NCI-H460 (cell line): Measurements from ENCODE around the gene ATF6. TPM values are rescaled to one million over a fixed set of nuclear protein-coding genes. Genes with fewer than 3 reads are reported as not detected.

Experiments
- DNase-seq: peaks from one replicate; pipeline ENCODE4 v3.0.0-alpha.2; 2016; ENCODE audit warnings: low read depth; ENCODE audit errors: extremely low read depth
- total RNA-seq: library from RNA; depleted of rRNA; stranded (reverse); fragments of >200 nt; shearing (Covaris generic); gene quantifications from 2 replicates; pipeline ENCODE4 v1.2.3, GENCODE V29; 2014

ATF6 gene
- total RNA-seq, 1 experiment from 2014 or later = 56.4 TPM

DNA sequence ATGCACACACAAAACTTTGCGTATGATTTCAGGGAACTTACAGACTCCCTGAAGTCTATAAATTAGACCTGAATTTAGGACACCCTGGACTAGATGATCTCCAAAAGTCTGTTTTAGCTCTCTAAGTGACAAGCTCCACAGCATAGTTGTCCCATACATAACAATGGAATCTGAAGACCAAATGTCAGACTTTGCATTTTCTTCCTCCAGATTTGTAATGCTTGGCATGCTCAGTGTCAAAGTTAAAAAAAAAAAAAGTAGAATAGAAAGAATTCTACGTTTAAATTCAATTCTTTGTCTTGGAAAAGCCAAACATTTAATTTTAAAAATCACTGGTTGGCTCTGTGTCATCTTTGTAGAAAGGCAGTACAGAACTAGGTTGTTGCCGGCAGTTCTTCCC lies 190.8 kb downstream of the ATF6 start:
- DNase-seq = no peak

DNA sequence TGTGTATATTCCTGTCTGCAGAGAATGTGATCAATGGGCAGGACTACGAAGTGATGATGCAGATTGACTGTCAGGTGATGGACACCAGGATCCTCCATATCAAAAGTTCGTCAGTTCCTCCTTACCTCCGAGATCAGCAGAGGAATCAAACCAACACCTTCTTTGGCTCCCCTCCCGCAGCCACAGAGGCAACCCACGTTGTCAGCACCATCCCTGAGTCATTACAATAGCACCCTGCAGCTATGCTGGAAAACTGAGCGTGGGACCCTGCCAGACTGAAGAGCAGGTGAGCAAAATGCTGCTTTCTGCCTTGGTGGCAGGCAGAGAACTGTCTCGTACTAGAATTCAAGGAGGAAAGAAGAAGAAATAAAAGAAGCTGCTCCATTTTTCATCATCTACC lies 192.3 kb downstream of the ATF6 start:
- no peak for DNase-seq

DNA sequence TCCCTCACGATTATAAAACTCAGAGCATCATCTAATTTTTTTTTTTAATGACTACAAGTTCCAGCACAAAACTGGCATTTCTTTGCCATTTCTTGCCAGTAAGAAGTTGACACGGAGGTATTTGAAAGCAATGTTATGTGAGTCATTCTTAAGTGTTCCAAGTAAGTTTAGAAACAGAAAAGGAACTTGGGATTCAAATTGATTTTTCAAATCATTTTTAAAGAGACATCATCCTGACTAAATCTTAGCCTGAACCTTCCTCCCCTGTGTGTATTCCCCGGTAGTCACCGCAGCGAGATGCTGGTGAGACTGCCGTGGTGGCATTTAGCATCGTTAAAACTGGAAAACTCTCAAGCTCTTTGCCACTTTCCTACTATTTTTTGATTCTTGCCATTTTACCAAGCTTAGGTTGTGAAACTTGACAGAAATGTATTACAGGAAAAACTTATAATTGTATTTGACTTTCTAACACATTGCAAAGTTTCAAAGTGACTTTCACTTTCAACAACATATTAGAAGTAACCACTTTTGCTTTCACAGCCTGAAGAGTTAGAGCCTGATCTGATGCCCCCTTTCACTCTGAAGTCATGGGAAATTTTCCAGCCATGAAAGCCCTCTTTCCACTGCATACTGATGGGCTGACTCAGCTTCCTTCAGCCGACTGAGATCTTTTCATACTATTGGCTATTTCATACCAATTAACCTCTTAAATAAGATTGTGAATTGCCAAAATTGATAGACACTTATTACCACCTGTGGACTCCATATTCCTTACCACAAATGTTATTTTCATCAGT lies 196.2 kb downstream of the ATF6 start:
- no peak for DNase-seq

DNA sequence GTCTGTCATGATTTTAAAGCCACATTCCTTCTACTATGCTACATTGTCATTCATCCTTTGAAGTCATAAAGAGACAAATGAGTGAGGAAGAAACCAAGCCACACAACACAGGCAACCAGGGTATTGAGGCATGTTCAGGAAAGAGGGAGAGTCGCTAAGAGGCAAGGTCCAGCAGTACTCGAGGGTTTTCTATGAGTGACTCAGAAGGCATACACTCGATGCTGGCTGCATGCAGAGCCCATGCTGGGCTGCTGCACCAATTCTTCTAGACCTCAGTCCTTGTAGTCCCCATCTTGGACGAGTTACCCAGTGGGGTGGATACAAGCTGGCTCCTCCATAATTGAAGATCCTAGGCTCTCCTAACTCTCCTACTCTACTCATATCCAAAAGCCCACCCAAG lies 199.9 kb downstream of the ATF6 start:
- DNase-seq = no peak

DNA sequence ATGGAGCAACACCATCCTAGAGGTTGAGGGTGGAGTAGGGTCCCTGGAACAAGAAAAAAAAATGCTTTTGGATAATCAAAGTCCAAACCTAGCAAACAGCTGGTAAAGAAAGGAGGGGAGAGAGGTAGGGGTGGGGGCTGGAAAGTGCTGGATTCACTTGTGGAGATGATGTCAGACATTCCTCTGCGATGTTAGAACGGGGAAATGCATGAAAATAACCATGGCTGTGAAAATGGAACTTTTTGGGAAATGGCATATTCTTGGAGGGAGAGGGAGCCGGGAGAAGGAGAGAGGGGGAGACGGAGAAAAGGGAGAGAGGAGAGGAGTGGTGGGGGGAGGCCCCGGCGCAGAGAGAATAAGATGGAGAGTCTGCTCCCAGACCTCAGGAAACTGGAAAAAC lies 203.9 kb downstream of the ATF6 start:
- no peak for DNase-seq

DNA sequence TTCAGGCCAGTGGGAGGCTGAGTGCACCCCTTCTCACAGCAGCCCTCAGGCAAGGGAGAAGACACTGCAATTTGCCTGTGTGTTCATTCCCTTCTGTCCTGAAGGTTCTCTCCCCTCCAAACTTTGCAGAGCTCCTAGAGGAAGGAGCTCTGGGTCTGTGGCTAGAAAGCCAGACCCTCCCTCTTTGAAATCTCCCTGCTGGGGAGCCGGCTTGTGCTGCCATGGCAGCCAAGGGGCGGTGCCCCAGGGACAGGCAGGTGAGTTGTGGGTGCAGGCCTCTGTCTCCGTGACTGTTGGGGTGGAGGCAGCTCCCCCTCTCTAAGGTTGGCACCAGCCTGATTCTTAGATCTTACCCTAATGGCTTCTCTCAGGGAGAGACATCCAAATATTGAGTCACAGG lies 204.5 kb downstream of the ATF6 start:
- no peak for DNase-seq

DNA sequence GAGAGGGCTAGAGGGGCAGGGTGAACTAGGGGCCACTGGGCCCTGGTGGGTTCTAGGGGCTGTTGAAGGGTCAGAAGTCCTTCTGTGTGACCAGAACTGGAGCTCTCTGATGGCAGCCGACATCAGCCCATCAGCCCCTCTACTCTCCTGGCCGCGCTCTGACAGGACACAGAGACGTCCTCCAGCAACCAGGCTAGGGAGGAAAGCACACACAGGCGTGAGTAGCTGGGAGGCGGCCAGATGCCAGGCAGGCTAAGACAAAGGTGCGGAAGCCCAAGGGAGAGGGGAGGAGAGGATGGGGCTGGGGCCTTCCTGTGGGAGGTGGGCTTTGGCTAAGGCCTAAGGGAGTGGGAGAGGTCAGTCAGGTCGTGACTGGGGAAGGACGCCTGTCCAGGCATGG lies 206.7 kb downstream of the ATF6 start:
- DNase-seq = no peak

DNA sequence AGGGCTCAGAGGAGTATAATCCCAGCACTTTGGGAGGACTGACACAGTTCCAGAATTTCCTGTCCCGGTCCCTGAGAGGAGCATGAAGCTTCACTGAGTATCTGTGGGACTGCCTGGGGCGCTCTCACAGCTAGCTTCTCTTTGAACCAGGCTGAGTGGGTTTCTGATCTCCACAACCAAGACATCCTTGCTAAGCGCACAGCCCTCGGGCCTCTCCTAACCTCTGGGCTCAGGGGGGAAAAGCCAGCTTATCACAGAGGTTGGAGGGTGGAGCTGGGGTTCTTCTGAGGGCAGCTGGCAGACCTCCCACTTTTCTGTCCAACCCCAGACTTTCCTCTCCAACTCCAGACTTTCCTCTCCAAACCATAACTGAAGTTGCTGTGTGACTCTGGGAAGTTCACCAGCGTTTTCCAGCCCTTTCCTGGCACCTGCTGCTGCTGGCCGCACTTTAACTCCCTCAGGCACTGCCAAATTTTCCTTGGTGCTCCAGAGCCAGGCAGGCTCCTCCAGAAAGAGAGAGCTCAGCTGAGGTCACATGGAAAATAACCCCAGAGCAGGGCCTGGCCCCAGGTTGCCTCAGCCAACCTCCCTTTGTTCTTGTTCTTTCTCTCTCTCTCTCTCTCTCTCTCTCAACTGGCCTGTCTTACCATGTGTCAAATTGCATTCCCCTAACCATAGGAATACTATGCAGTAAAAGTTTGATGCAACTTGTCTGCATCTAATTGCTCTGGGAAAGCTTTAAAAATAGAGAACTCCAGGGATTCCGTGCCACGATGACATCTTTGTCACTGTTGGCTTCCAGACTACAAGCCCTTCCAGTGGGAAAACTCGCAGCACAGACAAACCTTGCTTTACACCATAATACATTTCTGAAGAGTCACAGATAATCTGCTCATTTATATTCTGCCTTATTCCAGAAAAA lies 208.1 kb downstream of the ATF6 start:
- no peak for DNase-seq

DNA sequence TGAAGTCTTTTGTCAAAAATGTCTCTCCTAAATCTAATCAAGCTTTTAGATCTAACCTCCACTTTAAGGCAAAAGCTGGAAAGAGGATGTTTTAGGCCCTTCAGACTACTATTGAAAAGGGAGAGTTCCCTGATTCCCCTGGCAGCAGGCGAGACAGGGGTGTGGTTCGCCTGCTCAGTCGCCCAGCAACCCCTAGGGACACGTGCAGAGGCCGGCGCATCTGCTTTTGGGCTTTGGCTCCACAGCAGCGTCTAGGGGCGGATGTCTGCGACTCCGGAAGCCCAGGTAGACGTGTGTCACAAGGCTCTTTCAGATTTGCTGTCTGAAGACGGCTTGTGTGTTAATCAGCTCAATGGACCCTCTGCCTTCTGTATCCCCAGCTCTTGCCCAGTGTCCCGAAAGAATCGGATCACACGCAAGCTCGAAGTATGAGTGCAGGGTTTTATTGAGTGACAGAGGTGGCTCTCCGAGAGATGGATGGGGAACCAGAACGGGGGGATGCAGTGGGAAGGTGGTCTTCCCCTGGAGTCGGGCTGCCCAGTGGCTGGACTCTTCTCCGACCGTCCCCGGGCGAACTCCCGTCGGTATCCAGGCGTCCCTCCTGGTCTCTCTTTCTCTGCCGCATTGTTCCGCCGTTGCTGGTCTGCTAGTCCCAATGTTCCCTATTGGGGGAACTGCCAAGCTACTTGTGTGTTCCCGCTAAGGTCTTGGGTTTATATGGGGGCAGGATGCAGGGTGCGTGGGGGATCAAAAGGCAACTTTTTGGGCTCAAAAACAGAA lies 212.1 kb downstream of the ATF6 start:
- no peak for DNase-seq

DNA sequence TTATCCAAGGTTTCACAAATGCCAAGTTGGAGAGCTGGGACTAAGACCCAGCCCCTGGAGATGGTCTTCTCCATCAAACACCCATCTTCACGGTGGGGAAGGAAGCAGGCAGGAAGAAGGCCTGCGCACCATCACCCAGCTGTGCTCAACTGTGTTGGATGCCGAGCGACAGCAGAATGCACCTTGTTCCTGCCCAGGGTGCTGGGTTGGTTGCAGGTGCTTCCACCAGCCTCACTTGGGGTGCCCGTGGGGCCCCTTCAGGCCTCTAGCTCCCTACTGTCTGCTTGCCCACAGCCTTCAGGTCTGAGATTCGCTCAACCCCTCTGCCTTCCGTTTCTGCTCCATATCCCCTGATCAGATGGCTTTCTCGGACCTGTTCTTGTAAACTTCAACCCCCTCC lies 215.0 kb downstream of the ATF6 start:
- DNase-seq = no peak

DNA sequence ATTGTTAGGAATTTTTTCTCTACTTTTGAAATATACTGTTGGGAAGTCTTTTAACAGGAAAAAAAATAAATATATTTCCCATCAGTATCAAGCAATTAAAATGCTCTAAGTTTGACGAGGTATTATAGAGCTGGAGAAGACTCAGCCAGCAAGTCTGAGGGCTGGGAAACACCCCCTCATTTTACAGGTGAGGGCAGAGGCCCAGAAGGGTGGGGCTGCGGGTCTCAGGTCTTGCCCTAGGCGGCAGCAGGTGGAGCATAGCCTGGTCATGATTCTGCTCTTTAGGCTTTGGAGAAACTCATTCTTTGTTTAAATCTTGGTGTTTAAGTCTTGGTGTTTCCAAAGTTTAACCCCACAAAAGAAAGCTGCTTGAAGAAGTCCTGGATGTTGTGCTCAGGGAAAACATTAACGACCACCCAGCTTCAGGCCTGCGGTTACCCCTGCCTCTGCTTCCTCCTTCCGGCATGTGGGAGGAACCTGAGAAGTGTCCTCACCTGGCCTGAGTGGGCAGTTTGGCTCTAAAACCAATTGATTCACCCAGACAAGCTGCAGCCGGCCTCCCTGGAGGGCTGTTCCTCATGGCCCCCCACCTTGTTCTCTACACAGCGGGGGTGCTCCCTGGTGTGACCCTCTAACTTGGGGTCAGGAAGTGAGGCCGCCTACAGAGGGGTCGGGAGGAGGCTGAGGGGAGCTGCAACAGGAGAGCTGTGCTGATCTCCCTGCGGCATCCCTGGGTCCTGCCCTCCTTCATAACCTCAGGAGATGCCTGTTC lies 215.8 kb downstream of the ATF6 start:
- DNase-seq = no peak

DNA sequence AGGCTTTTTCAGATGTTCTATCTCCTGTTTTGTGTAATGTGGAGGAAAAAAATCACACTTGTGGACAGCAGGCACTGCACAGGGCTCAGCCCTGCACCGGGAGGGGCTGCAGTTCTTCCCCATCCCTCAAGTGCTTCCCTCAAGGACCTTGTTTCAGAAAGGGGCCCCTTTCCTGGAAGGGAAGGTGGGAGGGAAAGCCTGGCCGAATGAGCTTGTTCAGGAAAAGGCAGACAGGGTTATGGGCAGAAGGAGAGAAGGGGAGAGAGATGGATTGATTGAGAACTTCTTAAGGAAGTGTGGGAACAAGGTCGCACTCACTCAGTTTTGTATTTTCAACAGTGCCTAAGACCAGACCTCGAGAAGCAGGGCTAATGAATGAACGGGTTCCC lies 216.4 kb downstream of the ATF6 start:
- DNase-seq = no peak

DNA sequence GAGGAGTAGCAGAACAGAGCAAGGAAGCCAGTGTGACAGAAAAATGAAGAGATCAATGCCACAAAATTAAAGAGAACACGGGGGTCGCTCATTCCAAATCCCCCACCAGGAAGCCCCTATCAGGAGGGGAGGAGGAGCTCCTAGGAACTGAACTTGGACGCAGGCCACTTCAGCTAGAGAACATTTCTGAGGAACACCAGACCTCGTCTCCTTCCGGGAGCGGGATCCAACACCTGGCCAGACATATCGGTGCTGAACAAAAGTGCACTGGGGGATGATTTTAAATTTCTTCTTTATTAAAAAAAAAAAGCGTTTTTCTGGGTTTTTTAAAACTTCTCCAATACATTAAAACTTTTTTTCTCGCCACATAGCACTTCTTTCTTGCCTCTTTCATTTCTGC lies 216.8 kb downstream of the ATF6 start:
- DNase-seq = no peak

DNA sequence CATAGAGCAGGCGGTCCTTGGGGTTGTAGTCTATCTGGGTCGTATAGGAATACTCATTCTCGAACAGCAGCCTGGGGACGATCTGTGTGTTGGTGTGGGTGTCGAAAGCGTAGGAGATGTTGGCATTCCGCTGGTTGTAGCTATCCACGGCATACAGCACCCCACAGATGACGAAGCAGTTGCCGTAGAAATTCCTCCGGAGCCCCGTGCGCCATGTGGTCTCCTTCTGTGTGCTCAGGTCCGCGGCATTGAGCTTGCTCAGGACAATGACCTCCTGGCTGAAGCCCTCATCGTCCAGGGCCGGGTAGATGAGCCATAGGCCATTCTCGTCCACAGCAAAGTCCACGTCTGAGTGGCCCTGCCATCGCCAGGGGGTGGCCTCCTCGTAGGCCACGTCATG lies 217.6 kb downstream of the ATF6 start:
- DNase-seq = no peak

DNA sequence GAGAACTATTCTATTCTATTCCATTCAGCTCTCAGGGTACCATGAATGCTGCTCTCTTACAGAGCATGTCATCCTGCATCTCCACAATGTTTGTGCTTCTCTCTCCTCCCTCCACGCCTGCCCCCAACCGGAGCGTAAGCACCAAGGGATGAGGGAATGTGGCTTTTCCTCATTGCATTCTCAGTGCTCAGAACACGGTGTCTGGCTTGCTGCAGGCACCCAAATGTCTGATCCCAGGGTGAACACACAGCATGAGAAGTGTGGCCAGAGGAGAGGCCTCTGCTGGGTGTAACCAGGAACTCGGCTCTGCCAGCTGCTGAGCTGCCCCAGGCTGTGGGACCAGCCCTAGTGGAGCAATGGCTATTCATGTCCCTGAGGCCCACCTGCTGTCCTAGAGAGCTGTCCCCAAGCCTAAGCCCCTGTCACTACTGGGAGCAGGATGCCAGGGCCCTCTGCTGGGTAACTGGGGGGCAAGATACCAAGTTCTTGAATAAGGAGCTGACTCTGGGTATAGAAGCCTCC lies 219.2 kb downstream of the ATF6 start:
- DNase-seq = no peak

DNA sequence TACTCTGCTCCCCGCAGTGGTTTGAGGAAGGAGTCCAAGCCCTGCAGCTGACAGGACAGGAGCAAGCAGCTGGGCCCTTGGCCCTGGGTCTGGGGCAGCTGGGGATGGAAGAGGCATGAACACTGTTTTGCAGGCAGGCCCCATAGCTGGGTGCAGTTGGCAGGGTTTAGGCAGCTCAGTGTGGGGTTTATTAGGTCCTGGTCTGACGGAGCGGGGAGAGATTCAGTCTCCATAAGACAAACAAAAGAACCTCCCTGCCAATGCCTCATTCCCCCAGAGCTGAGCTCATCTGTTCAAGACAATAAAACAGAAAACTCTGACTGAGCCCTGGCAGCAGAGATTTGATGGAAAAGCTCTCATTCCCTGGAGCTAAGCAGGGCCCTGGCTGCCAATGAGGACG lies 220.2 kb downstream of the ATF6 start:
- DNase-seq = no peak

DNA sequence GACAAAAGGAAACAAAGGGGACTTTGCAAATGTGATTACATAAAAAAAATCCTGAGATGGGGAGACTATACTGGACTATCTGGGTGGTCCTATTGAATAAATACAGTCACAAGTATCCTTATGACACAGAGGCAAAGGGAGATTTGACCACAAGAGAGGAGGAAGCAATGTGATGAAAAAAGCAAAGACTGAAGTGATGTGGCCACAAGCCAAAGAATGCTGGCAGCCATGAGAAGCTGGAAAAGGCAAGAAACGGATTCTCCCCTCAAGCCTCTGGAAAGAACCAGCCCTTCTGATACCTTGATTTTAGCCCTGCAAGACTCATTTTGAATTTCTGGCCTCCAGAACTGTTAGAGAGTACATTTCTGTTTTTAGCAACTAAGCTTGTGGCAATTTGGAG lies 221.2 kb downstream of the ATF6 start:
- no peak for DNase-seq

DNA sequence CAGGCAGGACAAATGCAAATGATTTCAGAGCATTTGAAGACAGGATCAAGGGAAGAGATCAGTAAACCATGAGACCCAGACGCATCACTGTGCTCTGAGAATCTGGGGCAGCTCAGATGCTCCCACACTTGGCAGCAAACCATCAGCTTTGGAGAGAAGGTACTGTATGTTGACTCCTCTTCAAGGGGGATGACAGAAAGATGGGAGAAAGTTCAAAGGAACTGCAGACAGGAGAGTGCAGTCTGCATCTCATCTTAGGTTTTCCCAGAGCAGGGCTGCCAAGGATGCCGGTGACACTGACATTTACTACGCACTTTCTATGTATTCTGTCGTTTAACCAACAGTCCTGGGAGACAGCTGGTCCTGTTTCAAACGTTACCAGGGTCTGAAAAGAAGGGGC lies 221.8 kb downstream of the ATF6 start:
- DNase-seq = no peak

DNA sequence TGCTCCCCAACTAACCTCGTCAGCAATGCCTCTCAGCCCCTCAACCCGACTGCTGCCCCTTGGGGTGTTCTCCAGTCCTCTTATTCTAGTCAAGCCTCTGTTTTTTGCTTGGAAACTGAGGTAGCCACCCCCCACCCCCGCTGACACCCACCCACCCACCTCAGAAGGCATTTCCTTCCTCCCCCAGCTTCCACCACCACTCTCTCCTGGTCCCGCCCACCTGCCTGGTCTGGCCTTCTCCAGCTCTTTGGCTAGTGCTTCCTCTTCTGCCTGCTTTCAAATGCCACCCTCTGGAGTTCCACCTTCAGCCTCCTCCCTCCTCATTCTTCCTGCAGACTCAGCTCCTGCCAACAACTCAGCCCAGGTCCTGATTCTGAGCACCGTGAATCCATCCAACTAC lies 222.3 kb downstream of the ATF6 start:
- DNase-seq = no peak

DNA sequence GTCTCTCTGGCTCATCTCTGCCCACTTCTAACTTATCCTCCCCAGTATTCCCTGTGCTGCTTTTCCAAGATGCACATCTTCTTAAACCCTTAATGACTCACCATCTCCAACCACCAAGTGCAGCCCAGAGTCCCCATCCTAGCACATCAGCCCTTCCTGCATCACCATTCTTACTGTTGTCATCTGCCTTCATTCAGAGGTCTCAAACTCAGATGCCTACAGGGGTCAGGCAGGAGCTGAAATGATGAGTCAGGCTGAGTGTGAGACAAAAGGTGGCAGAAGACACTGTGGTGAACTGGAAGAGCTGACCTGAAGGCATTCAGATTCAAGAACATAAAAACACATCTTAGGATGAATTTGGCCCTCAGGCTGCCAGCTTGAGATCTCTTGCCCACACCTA lies 223.0 kb downstream of the ATF6 start:
- no peak for DNase-seq
